SKM-1 treated with dmso at 0.1 percent for 144 hours (cell line): ENCODE measurements around the gene DHX32.
A peak's percentile ranks its signal among the peaks of the same experiment; 100 is the strongest.
"Not testable (repeated sequence)": the region's sequence is repeated elsewhere in the genome, so short reads cannot be mapped to it uniquely, and the experiment has no call there.

Experiments used
- DNase-seq: peaks from one replicate; lab custom pipeline; 2025; ENCODE audit not compliant: unreplicated experiment; lab: John Stamatoyannopoulos, UW

DHX32 gene

DNA sequence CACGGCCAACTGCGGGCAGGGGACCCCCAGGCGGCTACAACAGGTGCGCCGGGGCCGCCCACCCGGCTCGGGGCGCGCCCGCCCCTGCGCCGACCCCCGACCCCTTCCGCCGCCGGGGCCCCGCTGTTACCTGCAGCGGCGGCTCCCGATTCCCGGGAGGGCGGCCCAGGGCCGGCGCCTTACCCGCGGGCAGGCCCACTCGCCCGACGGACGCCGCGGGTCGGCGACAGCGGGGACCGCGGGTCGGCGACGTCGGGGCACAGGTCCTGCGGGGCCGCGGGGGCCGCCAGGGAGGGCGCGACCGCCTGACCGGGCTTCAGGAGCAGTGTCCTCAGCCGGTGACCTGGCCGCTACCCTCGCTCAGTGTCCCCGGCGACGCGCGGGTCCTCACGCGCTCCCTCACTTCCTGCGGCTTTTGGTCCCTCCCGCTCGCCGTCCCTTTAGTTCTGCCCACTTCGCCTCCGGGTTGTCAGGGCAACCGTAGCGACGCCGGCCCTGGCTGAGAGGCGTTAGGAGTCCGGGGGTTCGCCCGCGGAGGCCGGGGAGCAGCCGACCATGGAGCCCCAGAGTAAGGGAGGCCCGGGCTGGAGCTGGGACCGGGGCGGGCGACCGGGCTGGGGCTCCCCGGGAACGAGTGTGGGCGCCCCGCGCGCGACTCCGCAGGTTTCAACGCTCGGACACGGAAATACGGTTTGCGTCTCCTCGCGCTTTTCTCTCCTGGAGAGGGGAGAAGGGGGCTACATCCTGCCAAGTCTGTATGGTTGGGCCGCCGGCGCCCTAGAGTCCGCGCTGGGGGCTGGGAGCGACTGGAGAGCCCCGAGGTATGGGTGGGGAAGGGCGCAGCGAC is 15.2 kb upstream of the DHX32 start, which contains the start of gene FANK1:
FANK1 (plus strand) TSS at position 477 of the 847 bp plus-strand sequence; CDS start at position 556, 79 bp downstream.
- peak; percentile 59 for DNase-seq

DNA sequence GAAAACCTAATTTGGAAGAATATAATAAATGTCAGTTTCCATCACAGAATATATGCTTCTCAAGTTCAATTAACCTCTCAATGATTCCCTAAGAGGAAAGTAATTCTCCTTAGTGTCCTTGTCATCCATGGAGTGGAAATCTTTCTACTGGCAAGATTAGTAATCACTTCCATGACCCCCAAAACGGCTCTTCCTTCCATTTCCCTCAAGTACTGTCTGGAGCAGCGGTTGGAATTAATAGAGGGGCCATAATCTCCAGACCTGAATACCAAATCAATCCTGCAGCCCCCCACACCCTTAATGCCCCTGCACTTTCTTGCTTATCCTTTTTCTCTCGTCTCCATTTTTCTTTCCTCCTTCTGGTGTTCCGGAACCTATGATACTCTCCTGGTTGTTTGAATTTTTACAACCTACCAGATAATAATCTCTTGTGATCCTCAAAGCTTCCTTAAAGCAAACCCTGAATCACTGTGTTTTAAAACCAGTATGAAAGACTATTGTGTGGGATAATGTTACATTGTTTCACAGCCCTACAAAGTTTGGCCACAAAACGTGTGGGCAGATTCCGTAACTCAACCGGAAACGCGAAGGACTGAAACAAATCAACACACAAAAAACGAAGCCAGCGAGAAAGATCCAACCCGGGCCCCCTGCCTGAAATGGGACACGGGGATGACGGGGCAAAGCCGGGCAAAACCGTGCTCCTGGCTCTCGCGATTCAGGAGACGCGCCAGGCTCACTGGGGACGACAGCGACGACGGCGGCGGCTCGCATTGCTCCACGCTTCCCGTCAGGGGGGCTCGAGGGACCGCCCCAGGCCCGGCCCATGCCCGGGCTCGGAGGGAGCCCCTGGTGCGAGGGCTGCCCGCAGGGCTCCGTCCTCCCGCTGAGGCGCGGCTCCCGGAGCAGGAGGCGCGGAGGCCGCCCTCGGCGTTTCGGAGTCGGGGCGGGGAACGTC is 14.3 kb upstream of the DHX32 start:
- not testable (repeated sequence) for DNase-seq

DNA sequence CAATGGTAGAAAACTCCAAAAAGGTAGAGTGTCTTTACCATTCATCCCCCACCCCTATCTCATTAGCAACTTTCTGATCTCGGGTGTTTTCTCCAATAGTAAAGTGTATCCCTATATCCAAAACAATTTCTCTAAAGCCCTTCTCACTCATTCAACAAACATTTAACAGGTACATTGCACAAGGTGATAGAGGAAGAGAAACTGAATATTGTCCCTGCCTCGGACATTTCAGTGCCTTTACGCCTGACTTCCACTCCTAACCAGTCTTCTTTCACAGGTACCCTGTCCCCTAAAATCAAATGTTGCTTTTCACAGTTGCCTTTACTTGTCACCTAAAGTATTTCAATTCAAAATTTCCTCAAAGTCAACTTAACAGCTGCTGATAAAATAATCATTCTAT is 13.1 kb upstream of the DHX32 start:
- DNase-seq, result not testable (repeated sequence)

DNA sequence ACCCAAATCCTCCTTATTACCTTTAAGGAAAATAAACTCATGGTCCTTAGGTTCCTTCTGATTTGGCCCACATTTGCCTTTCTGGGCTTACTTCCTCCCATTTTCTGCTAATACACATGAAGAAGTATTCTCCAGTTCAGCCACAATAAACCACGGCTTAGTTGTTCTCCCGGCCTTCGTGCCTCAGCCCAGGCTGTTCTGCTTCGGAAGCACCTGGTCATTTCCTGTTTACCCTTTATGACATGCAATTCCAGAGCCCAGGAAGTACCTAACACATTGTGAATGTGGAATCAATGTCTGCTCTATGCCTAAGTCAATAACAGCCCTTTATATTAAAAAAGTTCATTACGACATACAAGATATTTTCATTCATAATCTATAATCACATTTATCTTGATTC is 11.3 kb upstream of the DHX32 start:
- DNase-seq, result not testable (repeated sequence)

DNA sequence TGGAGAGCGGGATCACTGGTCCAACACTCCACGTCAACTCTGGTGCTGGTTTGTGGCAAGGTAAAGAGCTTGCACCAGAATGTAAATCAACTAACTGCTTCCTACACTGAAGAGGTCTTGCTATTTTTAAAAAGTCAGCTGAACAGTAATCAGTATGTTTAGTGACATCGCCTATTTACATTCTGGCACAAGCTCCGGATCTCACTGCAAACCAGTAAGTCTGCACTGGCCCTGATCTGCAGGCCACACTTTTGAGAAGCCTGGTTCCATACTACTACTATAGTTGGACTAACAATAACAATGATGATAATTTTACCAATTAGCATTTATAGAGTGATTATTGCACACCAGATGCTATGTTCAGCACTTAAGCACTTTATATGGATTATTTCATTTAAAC is 8.3 kb upstream of the DHX32 start:
- not testable (repeated sequence) for DNase-seq

DNA sequence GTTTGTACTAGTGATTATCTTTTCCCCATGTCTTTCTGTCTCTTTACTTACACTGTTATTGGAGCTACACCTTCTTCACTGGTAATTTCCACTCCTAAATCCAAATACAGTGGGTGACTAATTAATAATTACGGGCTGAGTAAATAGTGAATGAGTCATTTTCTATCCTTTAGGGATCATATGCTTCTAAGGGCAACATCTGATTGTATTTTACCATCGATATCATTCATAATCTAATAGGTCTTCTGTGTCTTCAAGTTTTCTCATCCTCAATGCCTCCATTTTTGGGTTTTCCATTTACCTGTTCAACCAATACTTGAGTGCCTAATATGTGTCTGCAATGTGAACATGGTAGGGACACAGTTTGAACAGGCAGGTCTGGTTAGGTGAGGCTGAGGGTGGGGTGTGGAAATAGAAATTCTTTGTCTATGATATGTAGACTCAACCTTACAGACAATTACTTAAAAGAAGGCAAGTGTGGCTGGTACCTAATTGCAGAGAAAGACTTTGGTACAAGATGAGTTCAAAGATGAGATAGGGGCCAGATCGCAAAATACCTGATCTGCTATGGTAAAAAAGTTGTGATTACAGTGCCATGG is 5.9 kb upstream of the DHX32 start:
- no peak for DNase-seq

DNA sequence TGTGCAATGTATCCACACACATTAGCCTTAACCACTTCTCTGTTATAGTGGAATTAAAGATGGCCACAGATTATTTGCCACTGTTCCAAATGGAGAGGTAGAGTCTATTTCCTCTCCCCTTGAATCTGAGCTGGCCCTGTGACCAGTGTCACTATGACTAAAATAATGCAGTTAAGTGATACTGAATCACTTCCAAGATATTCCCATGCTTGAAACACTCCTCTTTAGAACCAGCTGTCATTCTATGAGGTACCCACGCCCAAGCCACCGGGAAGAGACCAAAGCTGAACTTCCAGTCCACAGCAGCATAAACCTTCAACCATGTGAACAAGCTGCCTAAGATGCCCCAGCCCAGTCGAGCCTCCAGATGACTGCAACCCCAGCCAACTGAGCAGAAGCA is 2.1 kb upstream of the DHX32 start:
- DNase-seq, result no peak

DNA sequence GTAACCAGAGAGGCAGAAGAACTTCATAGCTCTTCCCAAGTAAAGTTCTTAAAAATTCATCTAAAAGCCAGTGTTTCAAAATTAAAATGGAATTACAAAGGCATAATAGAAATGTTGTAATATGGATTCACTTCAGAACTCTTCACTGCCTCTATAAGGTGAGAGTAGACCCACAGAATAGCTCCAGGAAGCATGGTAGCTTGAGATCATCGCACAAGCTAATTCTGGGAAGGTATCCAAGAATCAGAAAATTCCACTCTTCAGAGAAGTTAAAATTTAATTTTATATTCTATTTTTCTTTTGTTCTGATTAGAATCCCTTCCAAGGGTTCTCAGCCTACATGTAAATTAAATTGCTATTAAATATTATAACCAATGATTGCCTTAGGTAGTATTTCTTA is 1.5 kb upstream of the DHX32 start:
- DNase-seq, result no peak

DNA sequence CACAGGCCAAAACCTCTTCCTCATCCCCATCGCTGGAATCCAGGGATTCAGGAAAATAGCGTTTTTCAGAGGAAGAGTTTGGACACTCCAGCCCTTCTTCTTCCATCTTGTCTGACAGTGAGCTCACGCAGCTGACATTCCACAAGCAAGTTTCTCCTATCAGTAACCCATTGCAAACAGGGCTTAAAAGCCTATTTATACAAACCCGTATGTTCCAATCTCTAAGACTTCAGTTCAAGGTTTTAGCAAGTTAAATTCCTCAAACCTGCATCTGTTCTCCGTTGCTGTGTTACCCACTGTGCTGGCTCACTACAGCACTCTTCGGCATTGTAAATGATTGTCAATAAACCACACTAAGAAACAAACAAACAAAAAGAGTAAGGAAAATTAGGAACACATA is 373 bp downstream of the DHX32 start:
- no peak for DNase-seq

DNA sequence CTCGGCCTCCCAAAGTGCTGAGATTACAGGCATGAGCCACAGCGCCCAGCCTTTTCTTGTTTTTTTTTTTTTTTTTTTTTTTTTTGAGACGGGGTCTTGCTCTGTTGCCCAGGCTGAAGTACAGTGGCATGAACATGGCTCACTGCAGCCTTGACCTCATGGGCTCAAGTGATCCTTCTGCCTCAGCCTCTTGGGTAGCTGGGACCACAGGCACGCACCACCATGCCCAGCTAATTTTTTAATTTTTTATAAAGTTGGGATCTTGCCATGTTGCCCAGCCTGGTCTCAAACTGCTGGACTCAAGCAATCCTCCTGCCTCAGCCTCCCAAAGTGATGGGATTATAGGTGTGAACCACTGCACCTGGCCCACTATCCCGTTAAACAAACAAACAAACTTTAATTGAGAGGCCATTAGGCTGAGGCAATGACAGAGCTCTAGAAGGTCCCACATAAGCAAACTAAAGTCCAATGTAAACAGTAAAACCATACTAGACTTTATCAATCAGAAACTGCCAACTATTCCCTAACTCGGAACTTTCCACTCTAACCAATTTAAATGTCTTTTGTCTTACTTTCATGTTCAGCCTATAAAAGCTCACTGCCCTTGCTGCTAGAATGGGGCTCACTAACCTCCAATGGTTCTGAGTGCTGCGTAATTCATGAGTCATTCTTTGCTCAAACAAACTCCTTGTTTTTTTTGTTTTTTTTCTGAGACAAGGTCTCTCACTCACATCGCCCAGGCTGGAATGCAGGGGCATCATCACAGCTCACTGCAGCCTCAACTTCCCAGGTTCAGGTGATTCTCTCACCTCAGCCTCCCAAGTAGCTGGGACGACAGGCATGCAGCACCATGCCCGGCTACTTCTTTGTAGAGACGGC is 1.9 kb downstream of the DHX32 start:
- no peak for DNase-seq

DNA sequence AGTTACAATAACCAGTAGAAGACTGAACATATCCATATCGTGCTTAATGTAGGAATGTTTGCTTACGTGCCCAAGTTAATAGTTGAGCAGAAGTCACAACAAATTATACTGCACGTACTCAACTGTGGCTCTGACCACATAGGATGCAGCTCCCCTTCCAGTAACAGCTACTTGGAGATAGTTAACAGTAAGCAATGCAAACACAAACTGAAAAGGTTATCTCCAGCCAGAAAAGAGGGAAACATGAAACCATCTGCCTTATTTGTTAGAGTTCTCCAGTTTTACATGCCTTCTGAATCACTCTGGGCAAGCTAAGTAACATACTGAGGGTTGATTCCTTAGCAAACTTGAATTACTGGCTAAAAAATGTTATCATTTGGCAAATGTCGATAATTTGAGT is 9.8 kb downstream of the DHX32 start:
- no peak for DNase-seq

DNA sequence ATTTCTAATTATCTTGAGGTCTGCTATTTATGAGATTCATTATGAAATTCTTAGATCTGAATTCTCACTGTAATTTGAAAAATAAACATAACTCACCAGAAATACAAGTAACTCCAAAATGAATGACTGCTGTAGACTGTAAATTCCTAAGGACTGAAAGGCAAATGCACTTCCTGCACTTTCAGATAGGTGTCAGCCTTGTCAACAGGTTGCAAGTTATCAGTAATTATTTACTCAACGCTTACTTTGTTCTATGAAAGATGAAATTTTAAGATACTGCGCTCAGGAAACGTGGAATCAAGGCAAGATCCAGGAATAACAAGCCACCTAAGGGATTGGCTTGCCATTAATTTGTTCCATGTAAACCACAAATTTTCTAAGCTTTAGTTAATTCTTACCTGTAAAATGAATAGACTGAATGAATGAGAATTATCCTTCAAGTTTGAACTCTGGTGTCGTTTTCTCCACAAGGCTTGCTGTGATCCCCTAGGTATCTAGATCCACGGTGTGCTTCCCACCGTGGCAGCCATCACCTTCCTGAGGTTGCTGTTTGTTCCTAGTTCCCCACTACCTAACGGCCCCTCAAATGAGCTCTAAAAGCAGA is 12.6 kb downstream of the DHX32 start:
- peak; percentile 37 for DNase-seq

DNA sequence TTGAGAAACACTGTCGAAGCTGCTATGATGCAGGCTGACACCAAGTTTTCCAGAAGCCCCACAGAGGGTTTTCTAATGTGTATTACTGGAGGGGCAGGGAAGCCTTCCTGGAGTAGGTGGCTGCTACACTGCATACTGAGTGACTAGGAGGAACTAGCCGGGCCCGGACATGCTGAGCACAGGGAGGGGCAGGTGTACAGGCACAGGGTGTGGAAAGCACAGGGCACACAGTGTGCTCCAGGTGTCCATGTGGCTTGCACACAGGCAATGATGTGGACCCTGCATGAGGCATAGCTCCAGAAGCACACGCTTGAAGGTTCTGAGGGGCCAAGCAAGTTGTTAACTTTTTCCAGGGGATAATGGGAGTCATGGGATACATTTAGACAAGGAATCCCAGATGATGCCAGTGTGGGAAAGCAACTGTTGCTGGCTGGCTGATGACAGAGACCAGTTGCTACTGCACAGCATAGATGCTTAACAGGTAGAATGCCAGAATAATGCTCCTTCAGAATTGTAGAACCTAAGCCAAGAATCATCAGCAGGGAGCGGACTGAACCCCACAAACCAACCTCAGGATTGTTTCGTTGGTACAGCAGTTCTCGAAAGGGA is 14.6 kb downstream of the DHX32 start:
- DNase-seq, result no peak

DNA sequence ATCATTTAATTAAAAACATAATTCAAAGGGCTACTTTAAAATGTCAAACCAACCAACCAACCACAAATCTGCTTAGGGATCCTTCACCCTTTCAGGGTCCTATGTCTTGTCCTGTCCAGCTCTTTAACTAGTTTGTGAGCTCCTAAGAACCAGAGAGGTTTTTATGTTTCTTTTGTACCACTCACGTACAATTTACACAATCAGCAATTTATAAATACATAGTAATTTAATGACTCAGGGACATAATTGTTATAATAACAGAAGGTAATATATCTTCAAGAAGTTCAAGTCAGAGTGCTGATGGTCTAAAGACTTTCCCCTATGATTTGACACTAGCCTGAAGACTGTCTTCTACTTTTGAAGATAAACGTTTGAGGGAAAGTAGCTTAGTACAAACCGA is 16.0 kb downstream of the DHX32 start:
- no peak for DNase-seq

DNA sequence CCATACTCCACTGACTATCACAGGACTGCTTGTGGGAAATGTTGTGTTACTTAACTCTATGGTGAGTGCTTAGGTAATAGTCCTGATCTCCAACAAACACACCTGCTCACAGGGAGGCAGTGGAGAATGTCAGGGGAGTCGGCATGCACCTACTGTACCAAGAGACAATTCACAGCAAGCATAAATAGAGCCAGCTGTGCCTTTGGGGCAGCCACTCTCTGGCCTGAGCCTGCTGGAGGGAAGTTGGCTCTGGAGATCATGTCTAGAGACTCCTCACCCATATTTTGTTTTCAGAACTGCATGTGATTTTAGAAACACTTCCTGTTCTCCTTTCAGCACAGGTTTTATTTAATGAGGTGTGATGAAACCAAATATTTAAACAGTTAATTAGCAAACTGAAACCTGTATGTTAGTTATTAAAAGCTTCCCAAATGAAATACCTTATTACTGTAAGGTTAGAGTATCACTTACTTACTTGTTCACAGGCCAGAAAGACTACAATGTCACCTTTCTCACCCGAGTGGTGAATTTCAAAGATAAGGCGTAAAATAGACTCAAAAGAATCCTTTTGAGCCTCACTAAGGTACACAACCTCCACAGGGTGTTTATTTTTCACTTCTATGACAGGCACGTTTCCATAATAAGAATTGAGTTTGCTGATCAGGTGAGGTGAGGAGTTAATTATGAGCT is 21.8 kb downstream of the DHX32 start:
- DNase-seq, result no peak

DNA sequence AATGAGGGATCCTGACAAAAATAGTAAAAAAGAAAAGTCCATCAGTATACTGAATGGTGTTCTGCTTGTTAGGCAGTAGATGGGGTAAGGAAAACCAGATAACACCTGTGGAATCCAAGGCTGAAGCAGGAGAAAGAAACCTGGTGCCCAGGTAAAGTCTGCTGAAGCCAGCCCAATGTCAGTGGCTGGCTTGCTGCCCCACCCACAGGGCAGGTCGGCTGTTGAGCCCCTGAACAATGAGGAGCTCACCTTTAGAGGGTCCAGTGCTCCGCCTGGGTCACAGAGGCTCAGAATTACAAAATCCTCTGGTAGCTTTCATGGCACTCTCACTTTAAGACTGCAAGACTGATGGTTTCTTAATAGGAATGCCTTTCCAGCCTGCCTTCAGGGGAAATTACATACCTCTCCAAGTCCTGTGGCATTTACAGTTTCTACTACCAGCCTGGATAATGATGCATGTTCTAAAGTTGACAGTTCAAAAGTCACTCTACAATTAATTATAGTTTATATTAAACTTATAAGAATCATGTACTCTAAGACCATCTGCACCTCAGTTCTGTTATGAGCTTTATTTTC is 23.8 kb downstream of the DHX32 start:
- DNase-seq, result no peak

DNA sequence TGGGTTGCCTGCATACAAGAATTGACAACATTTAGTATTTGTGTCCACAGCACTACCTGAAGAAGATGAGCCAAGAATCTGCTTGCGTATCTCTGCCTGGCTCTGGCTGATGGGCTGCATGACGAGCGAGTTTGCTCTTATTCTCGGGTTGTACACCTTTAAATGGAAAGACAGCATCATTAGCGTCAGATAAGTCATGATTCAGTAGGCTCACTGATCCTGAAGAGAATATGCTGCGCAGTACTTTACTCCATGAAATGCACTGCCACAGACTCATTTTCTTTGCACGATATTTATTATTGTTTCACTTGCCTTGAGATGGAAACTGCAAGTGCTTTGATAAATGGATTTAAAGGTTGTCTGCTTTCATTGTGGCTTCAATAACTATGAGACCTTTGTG is 28.6 kb downstream of the DHX32 start:
- no peak for DNase-seq
